ENCODE data around the gene ATP2B2.

The ATP2B2 gene

GRCh38 chr3:10487988-10488633 lies 17.3 kb downstream of the ATP2B2 start:
- Histone ChIP-seq H3K27ac (ENCODE audit: low read depth, low read length) (no peak overlapping the region), H3K27me3 (ENCODE audit: control insufficient read depth in 1 of 2, insufficient read depth in 2 of 2, low read length in 2 of 2) (no peaks in the 10 kb centered on the region), H3K4me1 (ENCODE audit: insufficient read depth, low read length) (no peaks in the 10 kb centered on the region), H3K36me3 (ENCODE audit: insufficient read depth, low read length) (no peaks in the 10 kb centered on the region), H3K4me3 (ENCODE audit: low read depth in 1 of 2, low read length in 2 of 2) (no peak overlapping the region), H3K9ac (ENCODE audit: low read length) (no peak overlapping the region), H3K9me3 (ENCODE audit: low read length) (no peaks in the 10 kb centered on the region)

- no peak overlapping the region for H3K9ac ChIP-seq (ENCODE audit: low read length)
- no peaks in the 10 kb centered on the region for H3K4me1 ChIP-seq (ENCODE audit: insufficient read depth, low read length)
- no peak overlapping the region for H3K4me3 ChIP-seq (ENCODE audit: low read depth in 1 of 2, low read length in 2 of 2)
- no peaks in the 10 kb centered on the region for H3K9me3 ChIP-seq (ENCODE audit: low read length)
- H3K36me3 ChIP-seq (ENCODE audit: insufficient read depth, low read length): no peaks in the 10 kb centered on the region
- H3K27ac ChIP-seq (ENCODE audit: low read depth, low read length): no peak overlapping the region
- H3K27me3 ChIP-seq (ENCODE audit: control insufficient read depth in 1 of 2, insufficient read depth in 2 of 2, low read length in 2 of 2): no peaks in the 10 kb centered on the region
Measured at GRCh38 chr3:10485806-10486205, 19.6 kb downstream of the ATP2B2 start.

GRCh38 chr3:10485380-10485779 lies 20.0 kb downstream of the ATP2B2 start:
- Histone ChIP-seq H3K9me3 (ENCODE audit: low read length) (no peaks in the 10 kb centered on the region), H3K27me3 (ENCODE audit: control insufficient read depth in 1 of 2, insufficient read depth in 2 of 2, low read length in 2 of 2) (no peaks in the 10 kb centered on the region), H3K9ac (ENCODE audit: low read length) (no peak overlapping the region), H3K27ac (ENCODE audit: low read depth, low read length) (no peak overlapping the region), H3K4me1 (ENCODE audit: insufficient read depth, low read length) (no peaks in the 10 kb centered on the region), H3K36me3 (ENCODE audit: insufficient read depth, low read length) (no peaks in the 10 kb centered on the region), H3K4me3 (ENCODE audit: low read depth in 1 of 2, low read length in 2 of 2) (no peak overlapping the region)

DNA sequence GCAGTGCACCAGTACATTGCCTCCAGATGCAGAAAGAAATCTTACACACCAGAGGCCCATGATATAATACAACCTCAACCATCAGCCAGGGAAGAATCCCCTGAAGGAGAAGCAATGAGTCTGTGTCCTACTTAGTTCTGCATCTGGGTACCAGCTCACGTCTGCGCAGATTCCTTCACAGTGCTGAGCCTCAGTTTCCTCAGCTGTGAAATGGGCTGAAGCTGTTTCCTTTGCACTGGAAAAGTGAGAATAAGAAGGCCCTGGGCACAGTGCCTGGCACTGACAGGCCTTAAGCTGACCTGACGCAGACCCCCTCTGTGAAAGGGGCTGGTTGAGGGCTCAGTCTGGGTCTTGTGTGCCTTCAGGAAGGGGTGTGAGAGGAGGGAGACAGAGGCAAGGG lies 20.7 kb downstream of the ATP2B2 start:
- Histone ChIP-seq H3K36me3 (ENCODE audit: insufficient read depth, low read length) (no peaks in the 10 kb centered on the region), H3K27ac (ENCODE audit: low read depth, low read length) (no peak overlapping the region), H3K4me3 (ENCODE audit: low read depth in 1 of 2, low read length in 2 of 2) (no peak overlapping the region), H3K9ac (ENCODE audit: low read length) (no peak overlapping the region), H3K9me3 (ENCODE audit: low read length) (no peaks in the 10 kb centered on the region), H3K4me1 (ENCODE audit: insufficient read depth, low read length) (no peaks in the 10 kb centered on the region), H3K27me3 (ENCODE audit: control insufficient read depth in 1 of 2, insufficient read depth in 2 of 2, low read length in 2 of 2) (no peaks in the 10 kb centered on the region)

DNA sequence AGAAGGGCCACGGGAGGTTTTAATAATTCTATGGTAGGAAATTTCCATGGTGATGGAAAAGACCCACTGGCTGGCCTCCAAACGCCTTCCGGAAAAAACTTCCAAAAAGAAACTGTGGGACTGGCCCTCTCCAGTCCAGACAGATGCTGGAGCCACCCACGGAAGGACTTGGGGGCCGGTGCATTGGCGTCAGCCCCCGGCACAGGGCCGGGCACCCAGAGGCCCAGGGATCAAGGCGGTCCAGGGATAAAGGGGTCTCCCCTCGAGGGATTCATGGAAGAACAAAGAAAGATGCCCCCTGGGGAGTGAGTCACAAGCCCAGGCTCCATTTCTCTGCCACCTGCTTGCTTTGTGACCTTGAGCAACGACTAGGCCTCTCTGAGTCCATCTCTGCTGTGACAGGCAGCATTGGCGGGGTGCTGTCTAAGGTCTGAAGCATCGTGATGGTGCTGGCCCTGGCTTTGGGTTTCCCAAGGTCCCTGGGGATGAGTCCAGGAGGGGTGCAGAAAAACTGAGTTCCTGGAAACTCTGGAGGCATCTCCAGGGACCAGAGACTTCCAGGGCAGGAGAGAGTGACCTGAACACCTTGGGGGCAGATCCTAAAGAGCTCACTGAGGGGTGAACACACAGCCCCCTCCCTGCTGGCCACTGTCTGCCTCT lies 21.6 kb downstream of the ATP2B2 start:
- H3K36me3 ChIP-seq (ENCODE audit: insufficient read depth, low read length): no peaks in the 10 kb centered on the region
- H3K4me1 ChIP-seq (ENCODE audit: insufficient read depth, low read length): no peaks in the 10 kb centered on the region
- H3K9me3 ChIP-seq (ENCODE audit: low read length): no peaks in the 10 kb centered on the region
- H3K27ac ChIP-seq (ENCODE audit: low read depth, low read length): no peak overlapping the region
- no peak overlapping the region for H3K9ac ChIP-seq (ENCODE audit: low read length)
- no peak overlapping the region for H3K4me3 ChIP-seq (ENCODE audit: low read depth in 1 of 2, low read length in 2 of 2)
- no peaks in the 10 kb centered on the region for H3K27me3 ChIP-seq (ENCODE audit: control insufficient read depth in 1 of 2, insufficient read depth in 2 of 2, low read length in 2 of 2)

DNA sequence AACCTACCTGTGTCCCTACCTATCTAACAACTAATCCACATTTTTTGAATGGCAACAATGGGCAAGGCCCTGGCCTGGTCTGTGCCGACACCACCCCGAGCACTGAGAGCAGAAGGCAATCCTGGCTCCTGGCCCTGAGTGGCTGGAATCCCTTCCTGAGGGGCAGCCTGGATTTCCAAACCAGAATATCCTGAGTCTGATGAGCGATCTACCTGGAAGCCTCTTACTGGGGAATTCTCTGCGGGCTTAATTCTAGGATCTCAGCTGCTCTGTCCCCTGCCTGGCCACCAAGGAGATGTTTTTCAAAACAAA lies 22.1 kb downstream of the ATP2B2 start:
- no peak overlapping the region for H3K9ac ChIP-seq (ENCODE audit: low read length)
- H3K4me3 ChIP-seq (ENCODE audit: low read depth in 1 of 2, low read length in 2 of 2): no peak overlapping the region
- H3K4me1 ChIP-seq (ENCODE audit: insufficient read depth, low read length): no peaks in the 10 kb centered on the region
- no peaks in the 10 kb centered on the region for H3K36me3 ChIP-seq (ENCODE audit: insufficient read depth, low read length)
- no peaks in the 10 kb centered on the region for H3K9me3 ChIP-seq (ENCODE audit: low read length)
- no peaks in the 10 kb centered on the region for H3K27me3 ChIP-seq (ENCODE audit: control insufficient read depth in 1 of 2, insufficient read depth in 2 of 2, low read length in 2 of 2)
- H3K27ac ChIP-seq (ENCODE audit: low read depth, low read length): no peak overlapping the region

DNA sequence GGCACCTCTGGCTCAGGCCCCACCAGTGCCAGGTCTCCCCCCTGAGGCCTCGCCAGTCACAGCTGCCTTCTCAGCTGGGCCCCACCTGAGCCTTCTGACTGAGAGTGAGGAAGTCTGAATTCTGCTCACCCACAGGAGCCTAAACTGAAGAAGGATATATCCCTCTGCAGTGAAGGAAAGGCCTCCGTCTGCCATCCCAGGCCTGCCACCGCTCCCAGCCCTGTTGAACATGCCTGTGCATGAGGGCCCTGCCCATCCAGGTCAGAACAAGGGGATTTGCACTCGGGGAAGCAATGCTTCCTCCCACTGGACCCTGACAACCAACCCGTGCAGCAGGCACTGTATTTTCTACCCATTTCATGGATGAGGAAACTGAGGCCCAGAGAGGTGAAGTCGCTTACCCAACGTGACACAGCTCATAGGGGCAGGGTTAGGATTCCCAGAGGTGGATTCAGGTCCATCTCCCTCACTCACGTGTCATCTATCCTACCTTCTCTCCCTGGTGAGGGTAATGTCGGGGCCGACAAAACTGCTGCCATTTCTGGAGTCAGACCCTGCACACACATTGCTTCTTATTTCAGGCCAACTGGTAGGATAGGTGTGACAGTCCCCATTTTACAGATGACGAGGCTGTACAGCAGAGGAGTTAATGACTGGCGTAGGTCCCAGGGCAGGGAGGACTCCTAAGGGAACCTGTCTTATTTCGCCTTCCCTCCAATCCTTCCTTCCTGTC lies 22.6 kb downstream of the ATP2B2 start:
- H3K36me3 ChIP-seq (ENCODE audit: insufficient read depth, low read length): no peaks in the 10 kb centered on the region
- H3K4me1 ChIP-seq (ENCODE audit: insufficient read depth, low read length): no peaks in the 10 kb centered on the region
- H3K9me3 ChIP-seq (ENCODE audit: low read length): no peaks in the 10 kb centered on the region
- no peak overlapping the region for H3K9ac ChIP-seq (ENCODE audit: low read length)
- no peak overlapping the region for H3K27ac ChIP-seq (ENCODE audit: low read depth, low read length)
- no peaks in the 10 kb centered on the region for H3K27me3 ChIP-seq (ENCODE audit: control insufficient read depth in 1 of 2, insufficient read depth in 2 of 2, low read length in 2 of 2)
- no peak overlapping the region for H3K4me3 ChIP-seq (ENCODE audit: low read depth in 1 of 2, low read length in 2 of 2)

DNA sequence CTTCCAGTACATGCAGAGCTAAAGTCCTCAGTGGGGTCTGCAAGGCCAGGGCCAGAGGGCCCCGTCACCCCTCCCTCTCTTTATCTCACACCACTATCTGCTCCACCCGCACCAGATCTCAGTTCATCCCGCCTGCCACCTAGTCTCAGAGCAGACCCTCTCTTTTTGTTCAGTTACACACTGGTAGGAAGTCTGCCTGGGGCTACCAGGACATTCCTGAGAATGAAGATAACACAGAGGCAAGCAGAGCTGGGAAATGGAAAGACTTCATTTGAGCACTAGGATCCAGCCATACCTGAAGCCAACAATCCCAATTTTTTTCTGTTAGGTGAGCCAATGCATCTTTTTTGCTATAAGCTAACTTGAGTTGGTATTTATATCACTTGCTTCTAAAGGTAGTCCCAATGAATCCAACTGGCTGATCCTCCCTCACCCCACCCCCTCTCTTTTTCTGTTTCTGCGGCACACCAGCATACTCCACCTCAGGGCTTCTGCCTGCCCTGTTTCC lies 24.5 kb downstream of the ATP2B2 start:
- H3K36me3 ChIP-seq (ENCODE audit: insufficient read depth, low read length): no peaks in the 10 kb centered on the region
- H3K27ac ChIP-seq (ENCODE audit: low read depth, low read length): no peak overlapping the region
- H3K4me1 ChIP-seq (ENCODE audit: insufficient read depth, low read length): no peaks in the 10 kb centered on the region
- H3K27me3 ChIP-seq (ENCODE audit: control insufficient read depth in 1 of 2, insufficient read depth in 2 of 2, low read length in 2 of 2): no peaks in the 10 kb centered on the region
- no peaks in the 10 kb centered on the region for H3K9me3 ChIP-seq (ENCODE audit: low read length)
- H3K9ac ChIP-seq (ENCODE audit: low read length): no peak overlapping the region
- no peak overlapping the region for H3K4me3 ChIP-seq (ENCODE audit: low read depth in 1 of 2, low read length in 2 of 2)

GRCh38 chr3:10479311-10479710 lies 26.1 kb downstream of the ATP2B2 start:
- H3K4me1 ChIP-seq (ENCODE audit: insufficient read depth, low read length): no peaks in the 10 kb centered on the region
- no peaks in the 10 kb centered on the region for H3K36me3 ChIP-seq (ENCODE audit: insufficient read depth, low read length)
- no peak overlapping the region for H3K4me3 ChIP-seq (ENCODE audit: low read depth in 1 of 2, low read length in 2 of 2)
- H3K9me3 ChIP-seq (ENCODE audit: low read length): no peaks in the 10 kb centered on the region
- no peak overlapping the region for H3K27ac ChIP-seq (ENCODE audit: low read depth, low read length)
- H3K27me3 ChIP-seq (ENCODE audit: control insufficient read depth in 1 of 2, insufficient read depth in 2 of 2, low read length in 2 of 2): no peaks in the 10 kb centered on the region
- H3K9ac ChIP-seq (ENCODE audit: low read length): no peak overlapping the region

- Histone ChIP-seq H3K27ac (ENCODE audit: low read depth, low read length) (no peak overlapping the region), H3K9me3 (ENCODE audit: low read length) (no peaks in the 10 kb centered on the region), H3K27me3 (ENCODE audit: control insufficient read depth in 1 of 2, insufficient read depth in 2 of 2, low read length in 2 of 2) (peaks cover 3 to 5% of the 10 kb centered on the region in 2 donors), H3K9ac (ENCODE audit: low read length) (no peak overlapping the region), H3K36me3 (ENCODE audit: insufficient read depth, low read length) (no peaks in the 10 kb centered on the region), H3K4me1 (ENCODE audit: insufficient read depth, low read length) (no peaks in the 10 kb centered on the region), H3K4me3 (ENCODE audit: low read depth in 1 of 2, low read length in 2 of 2) (no peak overlapping the region)
Measured at GRCh38 chr3:10475983-10476382, 29.4 kb downstream of the ATP2B2 start.

DNA sequence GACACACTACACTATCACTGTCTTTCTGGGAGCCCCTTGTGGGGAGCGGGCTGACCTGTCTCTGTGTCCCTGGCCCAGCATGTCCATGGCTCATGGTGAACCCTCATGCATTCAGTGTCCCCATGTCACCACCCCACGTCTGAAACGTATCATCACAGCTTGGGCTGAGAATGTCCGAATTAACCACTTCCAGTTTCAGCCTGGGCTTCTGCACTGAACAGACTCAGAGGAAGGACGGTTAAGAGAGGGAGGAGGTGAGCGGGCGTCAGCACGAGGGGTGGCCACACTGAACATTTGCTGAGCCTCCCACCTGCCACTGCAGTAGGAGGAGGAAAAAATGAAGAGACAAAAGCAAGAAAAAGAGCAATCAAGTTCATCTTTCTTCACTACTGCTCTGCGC lies 30.5 kb downstream of the ATP2B2 start:
- peaks cover 13 to 14% of the 10 kb centered on the region in 2 donors for H3K27me3 ChIP-seq (ENCODE audit: control insufficient read depth in 1 of 2, insufficient read depth in 2 of 2, low read length in 2 of 2)
- no peak overlapping the region for H3K9ac ChIP-seq (ENCODE audit: low read length)
- no peak overlapping the region for H3K27ac ChIP-seq (ENCODE audit: low read depth, low read length)
- no peaks in the 10 kb centered on the region for H3K36me3 ChIP-seq (ENCODE audit: insufficient read depth, low read length)
- no peaks in the 10 kb centered on the region for H3K9me3 ChIP-seq (ENCODE audit: low read length)
- H3K4me3 ChIP-seq (ENCODE audit: low read depth in 1 of 2, low read length in 2 of 2): no peak overlapping the region
- no peaks in the 10 kb centered on the region for H3K4me1 ChIP-seq (ENCODE audit: insufficient read depth, low read length)
